ENCODE measurements around the gene WNT5B.
A peak's percentile ranks its signal among the peaks of the same experiment; 100 is the strongest.

WNT5B gene

DNA sequence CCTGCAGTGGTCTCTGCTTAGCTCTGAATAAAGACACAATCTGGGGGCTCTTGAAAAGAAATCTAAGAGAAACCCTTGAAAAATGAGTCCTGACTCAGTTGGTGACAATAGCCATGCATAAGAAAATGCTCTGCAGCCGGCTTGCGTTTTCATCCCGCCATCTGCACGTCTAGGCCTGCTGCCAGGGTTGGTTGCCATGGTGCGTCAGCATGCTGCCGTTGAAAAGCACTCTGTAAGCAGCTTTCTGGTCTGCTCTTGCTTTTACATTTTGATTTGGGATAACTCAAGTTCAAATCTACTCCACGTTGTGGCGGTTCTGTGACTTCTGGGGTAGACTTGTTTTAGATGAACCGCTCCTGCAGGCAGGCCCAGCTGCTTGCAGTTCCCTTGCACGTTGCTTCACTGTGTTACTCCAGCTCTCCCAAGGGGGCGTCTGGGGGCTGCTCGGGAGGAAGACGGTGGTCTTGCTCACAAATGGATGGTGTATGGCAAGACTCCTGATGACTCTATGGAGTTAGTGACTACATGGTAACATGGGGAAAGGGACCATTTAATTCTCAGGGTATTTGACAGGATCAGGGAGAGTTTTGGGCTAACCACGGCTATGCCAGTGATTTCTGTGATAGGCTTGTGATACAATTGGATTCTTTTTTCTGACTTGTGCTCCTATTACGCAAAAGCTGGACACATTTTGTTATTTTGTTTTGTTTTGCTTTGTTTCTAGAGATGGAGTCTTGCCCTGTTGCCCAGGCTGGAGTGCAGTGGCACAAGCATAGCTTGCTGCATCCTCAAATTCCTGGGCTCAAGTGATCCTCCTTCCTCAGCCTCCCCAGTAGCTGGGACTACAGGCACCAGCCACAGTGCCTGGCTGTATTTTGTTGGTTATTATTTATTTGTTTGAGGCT is 15.8 kb downstream of the WNT5B start:
- TF ChIP-seq GATA3 (IDR thresholded peaks at IDR 0.05; ENCODE audit: low read depth, low read length) (no peak), GATA2 (IDR thresholded peaks at IDR 0.05; ENCODE audit: low read depth, low read length) (no peak; the same call in 1 of the 2 replicates)

DNA sequence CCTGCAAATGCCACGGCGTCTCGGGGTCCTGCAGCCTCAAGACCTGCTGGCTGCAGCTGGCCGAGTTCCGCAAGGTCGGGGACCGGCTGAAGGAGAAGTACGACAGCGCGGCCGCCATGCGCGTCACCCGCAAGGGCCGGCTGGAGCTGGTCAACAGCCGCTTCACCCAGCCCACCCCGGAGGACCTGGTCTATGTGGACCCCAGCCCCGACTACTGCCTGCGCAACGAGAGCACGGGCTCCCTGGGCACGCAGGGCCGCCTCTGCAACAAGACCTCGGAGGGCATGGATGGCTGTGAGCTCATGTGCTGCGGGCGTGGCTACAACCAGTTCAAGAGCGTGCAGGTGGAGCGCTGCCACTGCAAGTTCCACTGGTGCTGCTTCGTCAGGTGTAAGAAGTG is 16.8 kb downstream of the WNT5B start:
- TF ChIP-seq GATA3 (IDR thresholded peaks at IDR 0.05; ENCODE audit: low read depth, low read length), result no peak
- TF ChIP-seq GATA2 (IDR thresholded peaks at IDR 0.05; ENCODE audit: low read depth, low read length), result no peak

DNA sequence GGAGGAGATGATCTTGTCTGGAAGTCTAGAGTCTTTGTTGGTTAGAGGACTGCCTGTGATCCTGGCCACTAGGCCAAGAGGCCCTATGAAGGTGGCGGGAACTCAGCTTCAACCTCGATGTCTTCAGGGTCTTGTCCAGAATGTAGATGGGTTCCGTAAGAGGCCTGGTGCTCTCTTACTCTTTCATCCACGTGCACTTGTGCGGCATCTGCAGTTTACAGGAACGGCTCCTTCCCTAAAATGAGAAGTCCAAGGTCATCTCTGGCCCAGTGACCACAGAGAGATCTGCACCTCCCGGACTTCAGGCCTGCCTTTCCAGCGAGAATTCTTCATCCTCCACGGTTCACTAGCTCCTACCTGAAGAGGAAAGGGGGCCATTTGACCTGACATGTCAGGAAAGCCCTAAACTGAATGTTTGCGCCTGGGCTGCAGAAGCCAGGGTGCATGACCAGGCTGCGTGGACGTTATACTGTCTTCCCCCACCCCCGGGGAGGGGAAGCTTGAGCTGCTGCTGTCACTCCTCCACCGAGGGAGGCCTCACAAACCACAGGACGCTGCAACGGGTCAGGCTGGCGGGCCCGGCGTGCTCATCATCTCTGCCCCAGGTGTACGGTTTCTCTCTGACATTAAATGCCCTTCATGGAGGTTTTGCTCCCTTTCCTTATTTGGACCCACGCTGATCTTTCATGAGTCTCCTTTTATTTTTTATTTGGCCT is 17.7 kb downstream of the WNT5B start:
- TF ChIP-seq GATA3 (IDR thresholded peaks at IDR 0.05; ENCODE audit: low read depth, low read length) (no peak), GATA2 (IDR thresholded peaks at IDR 0.05; ENCODE audit: low read depth, low read length) (no peak)

DNA sequence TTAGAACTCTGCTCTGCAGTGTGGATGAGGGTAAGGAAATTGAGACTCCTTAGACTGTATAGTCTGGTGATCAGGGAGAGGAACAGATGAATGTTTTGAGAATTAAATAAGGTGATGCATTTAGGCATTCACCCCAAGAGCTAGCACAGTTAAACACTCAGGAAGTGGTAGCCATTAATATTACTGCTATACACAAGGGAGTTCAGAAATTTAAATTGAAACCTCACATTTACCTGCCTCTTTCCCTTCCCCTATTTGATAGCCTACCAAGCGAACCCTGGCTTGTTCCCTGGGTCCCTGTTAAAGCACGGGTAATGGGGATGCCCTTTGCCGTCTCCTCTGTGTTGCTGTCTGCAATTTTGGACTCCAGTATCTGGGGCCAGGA is 18.2 kb downstream of the WNT5B start:
- TF ChIP-seq GATA2 (IDR thresholded peaks at IDR 0.05; ENCODE audit: low read depth, low read length) (no peak), GATA3 (IDR thresholded peaks at IDR 0.05; ENCODE audit: low read depth, low read length) (no peak)

DNA sequence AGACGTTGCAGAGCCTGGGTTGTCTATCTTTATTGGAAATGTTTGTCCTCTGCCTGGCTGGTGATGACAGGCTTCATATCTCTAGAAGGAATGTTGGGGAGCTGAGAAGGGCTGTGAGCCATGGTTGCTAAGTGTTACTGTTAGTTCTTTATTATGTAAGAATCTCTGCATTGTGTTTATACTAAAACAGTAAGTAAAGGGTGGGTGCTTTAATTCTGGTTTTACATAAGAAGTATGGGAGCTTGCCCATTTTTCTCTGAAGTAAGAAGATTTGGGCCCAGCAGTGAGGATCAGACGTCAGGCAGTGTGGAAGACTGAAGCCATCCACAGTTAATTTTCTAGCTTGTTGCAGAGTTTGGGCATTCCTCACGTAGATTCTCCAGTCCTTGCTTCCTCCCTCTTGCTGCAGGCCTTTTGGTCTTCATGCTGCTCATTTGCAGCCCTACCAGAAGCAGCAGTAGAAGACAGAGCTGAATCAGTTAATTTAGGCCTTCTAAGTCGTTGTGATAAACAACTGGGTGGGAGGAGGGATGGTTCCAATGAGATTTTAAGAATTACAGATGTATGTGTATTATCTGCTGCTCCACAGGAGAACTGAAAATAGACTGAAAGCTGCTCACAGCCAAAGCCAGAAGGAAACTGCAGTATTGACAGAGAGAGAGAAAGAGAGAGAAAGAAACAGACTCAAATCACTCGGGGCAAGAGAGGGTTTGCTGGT is 21.4 kb downstream of the WNT5B start:
- TF ChIP-seq GATA3 (IDR thresholded peaks at IDR 0.05; ENCODE audit: low read depth, low read length), result no peak

DNA sequence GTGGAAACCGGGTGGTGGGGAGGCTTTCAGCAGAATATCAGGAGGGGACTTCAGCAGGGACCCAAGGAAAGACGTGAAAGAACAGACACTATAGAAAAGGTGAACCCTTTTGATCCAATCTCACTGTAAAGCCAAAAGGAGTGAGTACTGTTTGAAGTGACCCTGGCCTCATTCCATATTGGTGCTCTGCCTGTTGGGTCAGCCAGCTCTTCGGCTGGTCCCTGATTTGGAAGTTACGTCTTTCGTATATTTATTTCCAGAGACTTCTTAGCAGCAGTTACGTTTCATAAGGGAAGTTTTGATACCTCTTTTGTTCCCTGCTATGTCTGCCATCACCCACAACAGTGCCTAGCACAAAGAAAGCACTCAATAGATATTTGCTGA is 21.9 kb downstream of the WNT5B start:
- no peak for TF ChIP-seq GATA3 (IDR thresholded peaks at IDR 0.05; ENCODE audit: low read depth, low read length)
- no peak for TF ChIP-seq GATA2 (IDR thresholded peaks at IDR 0.05; ENCODE audit: low read depth, low read length)

DNA sequence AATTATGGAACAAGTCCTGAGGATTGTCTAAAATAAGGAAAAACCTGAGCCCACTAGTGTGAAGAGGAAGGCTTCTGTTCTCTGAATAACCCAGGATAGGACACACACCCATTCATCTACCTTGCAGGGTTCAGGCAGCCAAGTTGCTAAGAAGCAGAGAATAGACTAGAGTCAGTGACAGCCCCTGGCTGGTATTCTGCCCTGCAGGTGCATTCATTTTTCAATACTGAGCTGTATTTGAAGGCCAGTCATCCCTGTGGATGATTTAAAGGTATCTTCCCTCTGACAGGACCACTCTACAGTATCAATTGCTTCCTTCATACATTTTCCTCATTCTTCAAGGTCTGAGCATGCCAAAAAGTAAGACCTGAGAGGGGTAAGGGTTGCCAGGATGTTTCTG is 22.9 kb downstream of the WNT5B start:
- TF ChIP-seq GATA3 (IDR thresholded peaks at IDR 0.05; ENCODE audit: low read depth, low read length) (no peak), GATA2 (IDR thresholded peaks at IDR 0.05; ENCODE audit: low read depth, low read length) (no peak)

DNA sequence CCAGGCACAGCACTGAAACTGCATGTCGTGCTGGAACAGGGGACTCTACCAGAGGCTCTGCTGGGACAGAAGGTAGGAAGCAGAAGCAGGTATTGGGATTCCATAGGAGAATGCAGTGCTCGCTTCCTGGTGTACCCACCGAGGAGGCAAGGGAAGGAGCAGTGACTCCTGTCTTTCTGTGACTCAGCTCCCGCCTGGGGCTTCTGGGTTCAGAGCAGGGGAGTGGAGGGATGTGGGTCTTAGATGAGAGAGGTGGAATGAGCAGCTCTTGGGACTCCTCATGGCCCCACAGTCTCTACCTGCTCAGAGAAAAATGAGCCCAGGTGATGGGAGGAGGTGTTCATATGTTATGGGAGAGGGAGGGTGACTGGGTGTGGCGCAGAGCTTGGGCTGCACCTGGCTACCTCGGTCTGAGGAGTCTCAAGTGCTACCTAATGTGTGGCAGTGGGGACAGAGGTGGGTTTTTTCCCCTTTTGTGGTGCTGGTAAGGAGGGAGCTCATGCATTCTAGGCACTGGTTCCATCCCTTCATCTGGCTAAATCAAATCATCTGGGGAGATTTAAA is 26.3 kb downstream of the WNT5B start:
- TF ChIP-seq GATA3 (IDR thresholded peaks at IDR 0.05; ENCODE audit: low read depth, low read length) (no peak), GATA2 (IDR thresholded peaks at IDR 0.05; ENCODE audit: low read depth, low read length) (no peak)

DNA sequence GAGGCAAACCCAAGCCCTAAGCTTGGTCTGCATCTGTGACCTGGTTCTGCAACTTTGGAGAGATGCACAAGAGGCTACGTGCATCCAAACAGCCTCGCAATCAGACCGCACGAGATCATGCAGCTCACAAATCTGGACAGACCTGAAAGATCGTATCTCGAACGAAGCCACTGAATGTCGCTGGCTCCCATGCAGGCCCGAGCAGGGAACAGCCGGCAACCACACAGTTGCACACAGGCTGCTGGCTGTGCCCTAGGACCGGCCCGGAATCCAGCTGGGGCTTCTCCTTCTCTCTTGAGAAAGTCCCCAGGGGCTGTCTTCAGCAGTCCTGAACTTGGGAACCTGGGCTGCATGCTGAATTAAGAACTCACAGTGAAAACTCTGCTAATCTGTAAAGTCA is 27.9 kb downstream of the WNT5B start:
- TF ChIP-seq GATA3 (IDR thresholded peaks at IDR 0.05; ENCODE audit: low read depth, low read length) (peak; percentile 67; the same call in 1 of the 2 replicates), GATA2 (IDR thresholded peaks at IDR 0.05; ENCODE audit: low read depth, low read length) (peak; percentile 93)

DNA sequence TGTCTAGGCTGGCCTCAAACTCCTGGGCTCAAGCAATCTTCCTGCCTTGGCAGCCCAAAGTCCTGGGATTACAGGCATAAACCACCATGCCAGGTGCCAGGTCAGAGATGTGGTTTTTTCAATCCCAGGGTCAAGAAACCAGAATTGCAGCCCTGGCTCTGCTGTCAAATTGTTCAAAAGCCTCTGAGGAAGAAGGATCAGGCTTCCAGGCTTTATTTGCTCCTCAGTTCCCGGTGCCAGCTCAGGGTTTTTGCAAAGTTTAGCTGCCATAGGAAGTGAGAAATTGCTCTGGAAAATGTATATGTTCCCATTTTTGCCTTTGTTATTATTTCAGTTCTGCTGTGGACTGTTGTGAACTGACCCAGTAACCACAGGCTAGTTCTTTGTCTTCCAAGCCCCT is 28.7 kb downstream of the WNT5B start:
- no peak for TF ChIP-seq GATA2 (IDR thresholded peaks at IDR 0.05; ENCODE audit: low read depth, low read length)
- TF ChIP-seq GATA3 (IDR thresholded peaks at IDR 0.05; ENCODE audit: low read depth, low read length), result no peak

DNA sequence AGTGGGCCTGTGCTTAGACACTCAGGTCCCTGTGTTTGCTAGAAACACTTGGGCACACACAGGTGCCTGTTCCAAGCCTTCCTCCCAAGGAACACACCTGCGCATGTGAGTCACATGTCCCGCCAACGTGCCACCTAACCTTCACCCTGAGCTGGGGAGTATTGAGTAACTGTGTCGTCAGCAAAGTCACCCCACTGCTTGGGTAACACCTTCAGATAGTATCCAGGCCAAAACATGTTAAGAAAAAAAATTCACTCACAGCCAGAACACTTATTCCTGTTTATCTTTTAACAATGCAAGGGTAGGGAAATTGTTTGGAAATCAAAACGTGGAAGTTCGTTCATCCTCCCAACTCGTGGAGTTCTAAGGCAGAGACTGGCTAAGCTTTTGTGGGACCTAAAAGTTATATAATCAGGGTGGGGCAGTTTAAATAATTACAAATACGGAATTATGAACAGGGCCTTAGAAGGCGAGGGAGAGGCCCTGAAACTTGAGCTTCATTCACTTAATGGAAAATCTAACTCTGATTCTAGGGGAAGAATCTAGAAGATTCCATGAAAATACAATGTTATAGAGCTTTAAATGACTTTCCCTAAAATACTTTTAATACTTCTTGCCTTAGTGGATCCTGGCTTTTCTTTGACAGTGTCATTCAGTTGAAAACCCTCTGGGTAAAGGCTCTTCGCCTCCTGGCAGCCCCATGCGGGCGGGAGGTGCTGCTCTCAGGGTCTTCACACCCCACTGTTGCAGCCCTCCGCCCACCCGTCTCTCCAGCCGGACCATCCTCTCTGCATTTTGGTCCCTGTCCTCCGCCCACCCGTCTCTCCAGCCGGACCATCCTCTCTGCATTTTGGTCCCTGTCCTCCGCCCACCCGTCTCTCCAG is 31.5 kb downstream of the WNT5B start:
- no peak for TF ChIP-seq GATA3 (IDR thresholded peaks at IDR 0.05; ENCODE audit: low read depth, low read length)
- TF ChIP-seq GATA2 (IDR thresholded peaks at IDR 0.05; ENCODE audit: low read depth, low read length), result no peak

DNA sequence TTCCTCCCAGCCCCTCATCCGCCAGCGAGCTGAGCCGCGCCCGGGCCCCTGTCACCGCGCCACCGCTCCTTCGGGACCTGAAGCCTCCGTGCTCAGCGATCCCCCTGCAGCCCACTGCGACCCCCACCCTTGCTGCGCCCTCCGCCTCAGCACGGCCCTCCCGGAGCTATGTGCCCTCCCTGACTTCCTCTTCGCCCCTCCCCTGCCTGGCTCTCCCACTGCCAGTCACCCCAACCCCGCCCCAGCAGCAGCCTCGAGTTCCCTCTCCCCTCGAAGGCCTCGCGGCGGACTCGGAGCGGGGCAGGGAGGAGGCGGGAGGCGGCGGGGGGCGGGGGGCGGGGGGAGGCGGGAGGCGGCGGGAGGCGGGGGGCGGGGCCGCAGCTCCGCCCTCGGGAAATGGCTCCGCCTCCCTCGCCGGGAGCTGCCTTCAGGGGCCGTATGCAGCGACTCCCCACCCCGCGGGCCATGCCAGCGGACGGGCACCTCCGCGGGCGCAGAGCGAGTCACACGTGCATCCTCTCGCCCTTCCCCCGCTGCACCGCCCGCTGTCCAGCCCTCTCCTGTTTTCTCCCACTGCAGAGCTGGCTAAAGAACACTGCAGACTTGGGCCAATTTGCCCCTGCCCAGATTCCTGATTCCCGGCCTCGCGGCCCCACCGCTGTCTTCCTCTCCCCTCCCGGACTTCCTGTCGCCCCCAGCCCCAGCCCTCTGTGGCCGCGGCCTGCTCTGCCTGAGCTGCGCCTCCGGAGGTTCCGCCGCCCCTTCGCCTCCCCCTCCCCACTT is 32.7 kb downstream of the WNT5B start:
- TF ChIP-seq GATA3 (IDR thresholded peaks at IDR 0.05; ENCODE audit: low read depth, low read length) (no peak), GATA2 (IDR thresholded peaks at IDR 0.05; ENCODE audit: low read depth, low read length) (no peak)
